IMR-90 (cell line): ENCODE results near the gene ARHGEF16. TPM values are rescaled to one million over a fixed set of nuclear protein-coding genes. Genes with fewer than 3 reads are reported as not detected.

Experiments used
- ATAC-seq: fragments of 200-7000 bp; cut with Tn5 transposase; 2 replicates; pipeline ENCODE4 v1.9.1; 2020; ENCODE audit warnings: low read depth, mild to moderate bottlenecking, moderate library complexity
- BruUV-seq: library from RNA; stranded (reverse); fragments of 400-500 nt; replicated peaks from 2 replicates; lab custom pipeline; 2021; lab: Mats Ljungman, UMichigan
- CTCF ChIA-PET: fragments of 300-600 bp; formaldehyde crosslinking; extraction: SDS; loops from one replicate; lab custom pipeline; 2021; ENCODE audit warnings: antibody characterized with exemption; lab: Yijun Ruan, JAX
- POLR2A ChIA-PET: fragments of 300-600 bp; sonication (Branson Sonifier 250); formaldehyde crosslinking; loops from one replicate; lab custom pipeline; 2022; ENCODE audit warnings: antibody characterized with exemption; ENCODE audit not compliant: unreplicated experiment; lab: Charles Lee
- DNase-seq: peaks from one replicate; pipeline ENCODE4 v3.0.0; 2013
- H2AFZ ChIP-seq: replicated peaks from 2 replicates; pipeline ENCODE3; 2013; ENCODE audit warnings: low read length, mild to moderate bottlenecking; ENCODE audit not compliant: poor library complexity
- H2AK5ac ChIP-seq: 2 replicates; pipeline ENCODE4 v1.6.1; 2013; ENCODE audit warnings: low read depth, low read length, inconsistent platforms
- H2AK9ac ChIP-seq: replicated peaks from 2 replicates; pipeline ENCODE3; 2013; ENCODE audit warnings: mild to moderate bottlenecking, low read depth, low read length, moderate library complexity; ENCODE audit not compliant: poor library complexity
- H2BK120ac ChIP-seq: 2 replicates; pipeline ENCODE4 v1.6.1; 2013; ENCODE audit warnings: low read depth, low read length, inconsistent platforms
- H2BK15ac ChIP-seq: 3 replicates; pipeline ENCODE4 v1.6.1; 2013; ENCODE audit warnings: low read depth, low read length, inconsistent platforms
- H2BK20ac ChIP-seq: 2 replicates; pipeline ENCODE4 v1.6.1; 2013; ENCODE audit warnings: low read depth, mild to moderate bottlenecking, inconsistent platforms, low read length, moderate library complexity
- H2BK5ac ChIP-seq: 2 replicates; pipeline ENCODE4 v1.6.1; 2013; ENCODE audit warnings: mild to moderate bottlenecking, low read depth, low read length, inconsistent platforms; ENCODE audit not compliant: poor library complexity, severe bottlenecking
- H3K14ac ChIP-seq: replicated peaks from 2 replicates; pipeline ENCODE4 v1.6.1; 2013; ENCODE audit warnings: low read depth, low read length, inconsistent platforms
- H3K18ac ChIP-seq: 2 replicates; pipeline ENCODE4 v1.6.1; 2013; ENCODE audit warnings: low read depth, low read length, control low read depth
- H3K23ac ChIP-seq: 2 replicates; pipeline ENCODE4 v1.6.1; 2013; ENCODE audit warnings: low read depth, low read length, inconsistent platforms
- H3K27ac ChIP-seq: 2 replicates; pipeline ENCODE4 v1.5.1; 2013; ENCODE audit warnings: mild to moderate bottlenecking, control low read depth, low read length; ENCODE audit not compliant: insufficient read depth
- H3K27me3 ChIP-seq: 2 replicates; pipeline ENCODE4 v1.6.1; 2013; ENCODE audit warnings: low read length; ENCODE audit not compliant: control insufficient read depth, insufficient read depth
- H3K36me3 ChIP-seq: 2 replicates; pipeline ENCODE4 v1.6.1; 2013; ENCODE audit warnings: low read length, mixed read lengths; ENCODE audit not compliant: control insufficient read depth, insufficient read depth
- H3K4ac ChIP-seq: 2 replicates; pipeline ENCODE4 v1.6.1; 2013; ENCODE audit warnings: low read depth, low read length, inconsistent platforms
- H3K4me1 ChIP-seq: 2 replicates; pipeline ENCODE4 v1.6.1; 2013; ENCODE audit warnings: low read length, mixed read lengths; ENCODE audit not compliant: control insufficient read depth, insufficient read depth
- H3K4me2 ChIP-seq: 2 replicates; pipeline ENCODE4 v1.6.1; 2013; ENCODE audit warnings: low read depth, mild to moderate bottlenecking, control low read depth, low read length, moderate library complexity
- H3K4me3 ChIP-seq: 2 replicates; pipeline ENCODE4 v1.5.1; 2013; ENCODE audit warnings: low read depth, mild to moderate bottlenecking, control low read depth, low read length, moderate library complexity; ENCODE audit not compliant: insufficient read depth
- H3K56ac ChIP-seq: 2 replicates; pipeline ENCODE4 v1.6.1; 2013; ENCODE audit warnings: low read length, inconsistent platforms; ENCODE audit not compliant: insufficient read depth; ENCODE audit errors: extremely low read depth
- H3K79me1 ChIP-seq, 2 experiments: 2 replicates each; pipeline ENCODE4 v1.6.1; 2013; ENCODE audit warnings: low read length in 2 of 2, inconsistent platforms in 1 of 2, low read depth in 1 of 2
- H3K9ac ChIP-seq: 2 replicates; pipeline ENCODE4 v1.6.1; 2013; ENCODE audit warnings: low read depth, low read length, control low read depth
- H3K9me1 ChIP-seq: 2 replicates; pipeline ENCODE4 v1.6.1; 2013; ENCODE audit warnings: low read length, inconsistent platforms; ENCODE audit not compliant: insufficient read depth
- H3K9me3 ChIP-seq: 2 replicates; pipeline ENCODE4 v1.6.1; 2013; ENCODE audit warnings: low read length; ENCODE audit not compliant: control insufficient read depth, insufficient read depth
- H4K20me1 ChIP-seq: 2 replicates; pipeline ENCODE4 v1.6.1; 2013; ENCODE audit warnings: low read length, inconsistent platforms; ENCODE audit not compliant: insufficient read depth
- H4K5ac ChIP-seq: 2 replicates; pipeline ENCODE4 v1.6.1; 2013; ENCODE audit warnings: mild to moderate bottlenecking, low read depth, low read length, control low read depth
- H4K8ac ChIP-seq, 2 experiments: 2 replicates each; pipeline ENCODE4 v1.6.1; 2013; ENCODE audit warnings: low read depth in 2 of 2, low read length in 2 of 2, control low read depth in 1 of 2, inconsistent platforms in 1 of 2
- H4K91ac ChIP-seq: 2 replicates; pipeline ENCODE4 v1.6.1; 2013; ENCODE audit warnings: low read depth, low read length, inconsistent platforms; ENCODE audit not compliant: insufficient read depth
- CEBPB ChIP-seq: IDR thresholded peaks from 2 replicates; pipeline ENCODE4 v1.6.1; 2012; ENCODE audit warnings: low read depth, low read length, improper control_type of control experiment
- ELK1 ChIP-seq: fragments of 150-350 bp; IDR thresholded peaks from 2 replicates; pipeline ENCODE4 v1.6.1; 2016; ENCODE audit warnings: low read depth, mild to moderate bottlenecking, low read length, moderate library complexity, borderline replicate concordance
- FOS ChIP-seq: fragments of 150-350 bp; IDR thresholded peaks from 2 replicates; pipeline ENCODE4 v1.6.1; 2016; ENCODE audit warnings: low read depth, low read length
- MAZ ChIP-seq: IDR thresholded peaks from 2 replicates; pipeline ENCODE4 v1.6.1; 2012; ENCODE audit warnings: low read depth, mild to moderate bottlenecking, low read length, improper control_type of control experiment, moderate library complexity, borderline replicate concordance
- MXI1 ChIP-seq: IDR thresholded peaks from 2 replicates; pipeline ENCODE4 v1.6.1; 2012; ENCODE audit warnings: low read depth, mild to moderate bottlenecking, low read length, moderate library complexity, borderline replicate concordance
- NFE2L2 ChIP-seq: fragments of 150-350 bp; IDR thresholded peaks from 2 replicates; pipeline ENCODE4 v1.6.1; 2016; ENCODE audit warnings: low read depth, mild to moderate bottlenecking, low read length
- POLR2A ChIP-seq: IDR thresholded peaks from 2 replicates; pipeline ENCODE4 v1.6.1; 2012; ENCODE audit warnings: mild to moderate bottlenecking, low read depth, low read length
- RAD21 ChIP-seq: IDR thresholded peaks from 2 replicates; pipeline ENCODE4 v1.6.1; 2012; ENCODE audit warnings: low read length, improper control_type of control experiment
- RCOR1 ChIP-seq: IDR thresholded peaks from 2 replicates; pipeline ENCODE4 v1.6.1; 2012; ENCODE audit warnings: mild to moderate bottlenecking, low read length, improper control_type of control experiment; ENCODE audit not compliant: insufficient replicate concordance
- RFX5 ChIP-seq: IDR thresholded peaks from 2 replicates; pipeline ENCODE4 v1.8.0; 2012; ENCODE audit warnings: low read depth, mild to moderate bottlenecking, low read length, moderate library complexity
- SMC3 ChIP-seq: fragments of 150-350 bp; IDR thresholded peaks from 2 replicates; pipeline ENCODE4 v1.6.1; 2016; ENCODE audit warnings: low read depth, mild to moderate bottlenecking, antibody characterized with exemption, low read length, moderate library complexity
- WGBS, 2 experiments: methylation state at CpG; one replicate each; pipeline versions ENCODE4 v1.1.5 to v1.1.7; 2013; ENCODE audit warnings: missing lambda C conversion rate in 2 of 2; ENCODE audit not compliant: insufficient read length in 1 of 2; ENCODE audit errors: extremely low coverage in 2 of 2; 5-methylcytosine and 5-hydroxymethylcytosine counted together
- dilution Hi-C: fragments of 300-500 bp; cut with HindIII; formaldehyde crosslinking; loops from one replicate; pipeline ENCODE4 v1.14.3; 2018; ENCODE audit warnings: low sequenced_read_pairs; ENCODE audit not compliant: unreplicated experiment
- in situ Hi-C: fragments of 300-500 bp; cut with MboI; formaldehyde crosslinking; loops from 3 replicates; pipeline ENCODE4 v1.14.3; 2019; ENCODE audit warnings: low sequenced_read_pairs, inconsistent platforms, mixed read lengths
- intact Hi-C: fragments of 100-400 bp; cut with micrococcal nuclease; formaldehyde crosslinking; loops from 2 replicates; pipeline ENCODE4 v1.10.0; 2022
- polyA plus RNA-seq, 3 experiments: library from polyadenylated mRNA; depleted of rRNA; stranded (reverse); fragments of >200 nt; gene quantifications; 2 replicates each; pipeline ENCODE4 v1.2.3, GENCODE V29; 2012; ENCODE audit warnings: low replicate concordance in 1 of 3
- total RNA-seq: library from RNA; depleted of rRNA; stranded (reverse); fragments of >200 nt; gene quantifications from 2 replicates; pipeline ENCODE4 v1.2.3, GENCODE V29; 2012
- TF ChIP-seq, protein P1 (sequence below): fragments of 150-350 bp; IDR thresholded peaks from 2 replicates; pipeline ENCODE4 v1.6.1; 2017; ENCODE audit warnings: mild to moderate bottlenecking, antibody characterized with exemption, low read length, low read depth

The ARHGEF16 gene
- total and polyA plus RNA-seq, 2 of the 4 experiments (the other 2 are of a cell fraction) = 0.18 to 0.39 TPM

GRCh38 chr1:3440711-3441409, 13.6 kb upstream of the ARHGEF16 start:
- in situ Hi-C loops = no loop called here
- Histone ChIP-seq H3K4me3 (no peak overlapping the region), H2AFZ (no peak overlapping the region), H3K9me1 (no peaks in the 10 kb centered on the region), H3K9ac (no peak overlapping the region), H3K27me3 (peaks cover 34% of the 10 kb centered on the region), H2BK15ac (no peak overlapping the region), H3K18ac (no peak overlapping the region), H2BK20ac (no peak overlapping the region), H2AK5ac (no peak overlapping the region), H3K4me2 (no peak overlapping the region), H3K27ac (no peak overlapping the region), H4K91ac (no peak overlapping the region), H3K14ac (no peak overlapping the region), H3K4me1 (no peaks in the 10 kb centered on the region), H2BK5ac (no peak overlapping the region), H3K9me3 (0 out of 2 replicates have a peak, but pooled peaks cover 2% of the 10 kb centered on the region), H3K23ac (no peak overlapping the region), H4K5ac (no peak overlapping the region), H2AK9ac (no peak overlapping the region), H2BK120ac (no peak overlapping the region), H4K20me1 (no peaks in the 10 kb centered on the region), H4K8ac (no peak overlapping the region), H3K79me1 (no peaks in the 10 kb centered on the region), H3K56ac (no peak overlapping the region), H3K4ac (no peak overlapping the region), H3K36me3 (no peaks in the 10 kb centered on the region)
- dilution Hi-C loops = no loop called here
- ChIA-PET POLR2A (no interaction called here), CTCF (no interaction called here)
- 10% methylated on average over 10 of the region's 20 CpGs; no CpG with 5 or more reads in 1 of the 2 experiments for WGBS, 2 experiments
- BruUV-seq = no TSS peak
- DNase-seq (no peak), ATAC-seq (no peak)
- intact Hi-C loops = no loop called here
- no peak for TF ChIP-seq RAD21
- TF ChIP-seq MXI1 = no peak
- no peak for TF ChIP-seq SMC3
- TF ChIP-seq, protein P1, sequence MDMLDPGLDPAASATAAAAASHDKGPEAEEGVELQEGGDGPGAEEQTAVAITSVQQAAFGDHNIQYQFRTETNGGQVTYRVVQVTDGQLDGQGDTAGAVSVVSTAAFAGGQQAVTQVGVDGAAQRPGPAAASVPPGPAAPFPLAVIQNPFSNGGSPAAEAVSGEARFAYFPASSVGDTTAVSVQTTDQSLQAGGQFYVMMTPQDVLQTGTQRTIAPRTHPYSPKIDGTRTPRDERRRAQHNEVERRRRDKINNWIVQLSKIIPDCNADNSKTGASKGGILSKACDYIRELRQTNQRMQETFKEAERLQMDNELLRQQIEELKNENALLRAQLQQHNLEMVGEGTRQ = no peak
- no peak for TF ChIP-seq POLR2A
- no peak for TF ChIP-seq MAZ
- no peak for TF ChIP-seq CEBPB
- TF ChIP-seq NFE2L2 = no peak
- TF ChIP-seq RCOR1 = no peak
- TF ChIP-seq RFX5 = no peak
- no peak for TF ChIP-seq FOS
- TF ChIP-seq ELK1 = no peak
